Heart left ventricle (tissue), 16 donors: ENCODE results near the gene PRPSAP1. TPM values are rescaled to one million over a fixed set of nuclear protein-coding genes. Genes with fewer than 3 reads are reported as not detected.
A peak's percentile ranks its signal among the peaks of the same experiment; 100 is the strongest.

Experiments used
- ATAC-seq, 4 donors: fragments of 200-7000 bp; cut with Tn5 transposase; one replicate each; pipeline ENCODE4 v1.9.1; 2020 to 2022; ENCODE audit warnings: moderate library complexity in 4 of 4, mild to moderate bottlenecking in 3 of 4, moderate number of reproducible peaks in 1 of 4
- DNase-seq, 5 donors: peaks; one replicate each; pipeline ENCODE4 v3.0.0-alpha.2; 2020
- H3K27ac ChIP-seq, 12 donors: fragments of 200-600 bp; sonication (generic) in 4 of 12; one replicate each; pipeline versions ENCODE4 v1.5.0 to v1.8.0; 2016 to 2022; ENCODE audit warnings: mild to moderate bottlenecking in 2 of 12
- H3K27me3 ChIP-seq, 9 donors: fragments of 200-600 bp; sonication (generic) in 2 of 9; one replicate each; pipeline versions ENCODE4 v1.5.1 to v1.8.0; 2016 to 2022; ENCODE audit warnings: mild to moderate bottlenecking in 3 of 9
- H3K36me3 ChIP-seq, 9 donors: fragments of 200-600 bp; sonication (generic) in 2 of 9; one replicate each; pipeline versions ENCODE4 v1.5.0 to v1.8.0; 2018 to 2022; ENCODE audit warnings: mild to moderate bottlenecking in 2 of 9
- H3K4me1 ChIP-seq, 12 donors: fragments of 200-600 bp; sonication (generic) in 4 of 12; one replicate each; pipeline versions ENCODE4 v1.5.0 to v1.8.0; 2016 to 2022; ENCODE audit warnings: mild to moderate bottlenecking in 3 of 12
- H3K4me3 ChIP-seq, 12 donors: fragments of 200-600 bp; sonication (generic) in 4 of 12; one replicate each; pipeline versions ENCODE4 v1.5.0 to v1.8.0; 2017 to 2022; ENCODE audit warnings: mild to moderate bottlenecking in 9 of 12, moderate library complexity in 4 of 12
- H3K9me3 ChIP-seq, 12 donors: fragments of 200-600 bp; sonication (generic) in 4 of 12; one replicate each; pipeline versions ENCODE4 v1.5.0 to v1.8.0; 2016 to 2022; ENCODE audit warnings: mild to moderate bottlenecking in 1 of 12
- CTCF ChIP-seq, 12 donors: fragments of 200-600 bp; sonication (generic) in 4 of 12; IDR thresholded peaks; one replicate each; pipeline versions ENCODE4 v1.5.0 to v1.8.0; 2018 to 2022; ENCODE audit warnings: antibody characterized with exemption in 12 of 12, mild to moderate bottlenecking in 5 of 12
- POLR2A ChIP-seq, 2 donors: fragments of 450-650 bp; IDR thresholded peaks; one replicate each; pipeline ENCODE4 v1.6.1; 2017; ENCODE audit warnings: antibody characterized with exemption in 2 of 2, mild to moderate bottlenecking in 2 of 2, moderate library complexity in 2 of 2
- WGBS, 4 donors: extraction: QIAGEN DNeasy Blood & Tissue Kit in 2 of 4; methylation state at CpG; one replicate each; pipeline versions ENCODE4 v1.1.5 to v1.1.7; 2013 to 2018; 5-methylcytosine and 5-hydroxymethylcytosine counted together
- intact Hi-C, 10 donors: fragments of 100-400 bp; cut with DNase I; formaldehyde crosslinking; loops; one replicate each; pipeline versions ENCODE4 v1.11.1 to v1.14.2; 2022
- polyA plus RNA-seq, 2 donors: library from polyadenylated mRNA; stranded (reverse); fragments of 200-250 nt; gene quantifications; one replicate each; pipeline ENCODE4 v1.2.3, GENCODE V29; 2013
- total RNA-seq, 9 donors: library from RNA; depleted of rRNA in 2 of 9; stranded (reverse); fragments of >200 nt in 2 of 9; fragmentation: NEBNext Ultra II Directional in 3 of 9; extraction: Animal tissue kit (Norgen Biotek cat#: 25700) in 3 of 9; gene quantifications; one replicate each; pipeline versions ENCODE4 v1.1.0 to v1.2.4, GENCODE V29; 2016 to 2023
- donor health status: ischemic (EF 13 %, LVEDD 7.1; RV severe dilation, severe dysfunction).
- donor health status: healthy with polysubstance abuse.
- donor health status: DM: no; HTN: yes; CAD: no.
- donor health status: DM: no; HTN: no; CAD: no.
- donor health status: ischemic (EF 25% LVEDD 6.9; RV normal size, moderate dysfunction).
- donor health status: ischemic (EF 25% LVEDD 5.7; RV mildly dilated, moderate dysfunction).
- donor health status: healthy.
- donor health status: DM: yes; HTN: yes; CAD: no.
- donor health status: ischemic (EF 35%, LVEDD 5.7; RV mildly dilated, moderate dysfunction).
- donor health status: nonischemic (EF 11% LVEDD 7.7; RV severe dilation, severe dysfunction).
- donor health status: DM: yes; HTN: yes; CAD: no.
- donor health status: PGD.
- donor health status: ischemic (EF 29% LVEDD 5.4; RV normal size, mild dysfunction).
- donor health status: nonischemic (EF 23%, LVEDD 6.1; RV moderate dilation, normal function).

PRPSAP1 gene
- total and polyA plus RNA-seq, 11 donors, result 22.7 to 39.7 (median 30.9) TPM

GRCh38 chr17:76384222-76384986 lies 30.7 kb upstream of the PRPSAP1 start, which contains the start of gene SPHK1:
SPHK1 (plus strand) TSS chr17:76384609; CDS start chr17:76385645, 1,036 bp downstream.
- Histone ChIP-seq H3K4me3 (peak within 1 kb of the TSS; percentile 47 to 76 (median 66)), H3K9me3 (no peaks in the 10 kb centered on the region), H3K4me1 (peaks cover 0 to 46% (median 32%) of the 10 kb centered on the region in 12 donors), H3K27me3 (no peaks in the 10 kb centered on the region), H3K36me3 (peaks cover 0 to 10% (median 0%) of the 10 kb centered on the region in 9 donors), H3K27ac (peak within 1 kb of the TSS; percentile 77 to 95 (median 84))
- 0 to 1% (median 0%) methylated on average over 18 to 118 of the region's 118 CpGs for WGBS, 4 donors
- ATAC-seq (peak; percentile 50 to 87 (median 76)), DNase-seq (peak; percentile 80 to 92 (median 82))
- intact Hi-C loops, result no loop called here
- TF ChIP-seq CTCF (IDR thresholded peaks at IDR 0.05) (no peak), POLR2A (IDR thresholded peaks at IDR 0.05) (peak in 1 of 2 donors; percentile 54)

- peak in 3 of 4 donors; percentile 37 to 41 (median 39) for ATAC-seq
- WGBS, 4 donors, result 0% methylated on average over 33 to 65 of the region's 65 CpGs
Measured at GRCh38 chr17:76383546-76384221, 30.0 kb upstream of the PRPSAP1 start.

GRCh38 chr17:76382803-76383545 lies 29.3 kb upstream of the PRPSAP1 start:
- Histone ChIP-seq H3K9me3 (no peaks in the 10 kb centered on the region), H3K36me3 (peaks cover 0 to 10% (median 0%) of the 10 kb centered on the region in 9 donors), H3K27ac (peak overlapping the region; percentile 38 to 95 (median 84)), H3K4me3 (peak overlapping the region; percentile 47 to 76 (median 66)), H3K27me3 (no peaks in the 10 kb centered on the region), H3K4me1 (peaks cover 0 to 44% (median 29%) of the 10 kb centered on the region in 12 donors)
- intact Hi-C loops, result no loop called here
- TF ChIP-seq CTCF (IDR thresholded peaks at IDR 0.05), result no peak
- peak in 4 of 5 donors; percentile 51 to 81 (median 66) for DNase-seq
- peak in 3 of 4 donors; percentile 23 to 37 (median 29) for ATAC-seq
- WGBS, 4 donors, result 1 to 2% (median 1%) methylated on average over 40 to 80 of the region's 80 CpGs

More at GRCh38 chr17:76383546-76384221, 30.0 kb upstream of the PRPSAP1 start:
- no peaks in the 10 kb centered on the region for H3K27me3 ChIP-seq
- intact Hi-C loops, result no loop called here
- H3K36me3 ChIP-seq, result peaks cover 0 to 10% (median 0%) of the 10 kb centered on the region in 9 donors
- peak overlapping the region; percentile 77 to 95 (median 84) for H3K27ac ChIP-seq
- TF ChIP-seq POLR2A (IDR thresholded peaks at IDR 0.05) (no peak), CTCF (IDR thresholded peaks at IDR 0.05) (peak in 10 of 12 donors; percentile 14 to 56 (median 28))
- DNase-seq, result peak; percentile 67 to 79 (median 71)
- peaks cover 0 to 44% (median 29%) of the 10 kb centered on the region in 12 donors for H3K4me1 ChIP-seq
- H3K4me3 ChIP-seq, result peak overlapping the region; percentile 47 to 76 (median 66)
- no peaks in the 10 kb centered on the region for H3K9me3 ChIP-seq
